Measurements from ENCODE around the gene MOXD1. TPM values are rescaled to one million over a fixed set of nuclear protein-coding genes. Genes with fewer than 3 reads are reported as not detected.
A peak's percentile ranks its signal among the peaks of the same experiment; 100 is the strongest.
"Not testable (repeated sequence)": the region's sequence is repeated elsewhere in the genome, so short reads cannot be mapped to it uniquely, and the experiment has no call there.

Gene MOXD1
- total RNA-seq, 1 experiment from 2014 or later = 0.69 TPM

GRCh38 chr6:132287101-132287500 is 114.2 kb downstream of the MOXD1 start:
- no peaks in the 10 kb centered on the region for H3K27me3 ChIP-seq (ENCODE audit: control insufficient read depth, insufficient read depth, low read length)
- H3K4me3 ChIP-seq (ENCODE audit: insufficient read depth, low read depth, low read length) = no peak overlapping the region
- H3K36me3 ChIP-seq (replicated peaks; ENCODE audit: control insufficient read depth, insufficient read depth, low read length) = no peaks in the 10 kb centered on the region
- DNase-seq = no peak

GRCh38 chr6:132286298-132287019 is 114.8 kb downstream of the MOXD1 start:
- Histone ChIP-seq H3K4me3 (ENCODE audit: insufficient read depth, low read depth, low read length) (no peak overlapping the region), H3K36me3 (replicated peaks; ENCODE audit: control insufficient read depth, insufficient read depth, low read length) (no peaks in the 10 kb centered on the region), H3K27me3 (ENCODE audit: control insufficient read depth, insufficient read depth, low read length) (no peaks in the 10 kb centered on the region)
- no peak for DNase-seq

GRCh38 chr6:132285004-132285780 is 116.1 kb downstream of the MOXD1 start:
- H3K4me3 ChIP-seq (ENCODE audit: insufficient read depth, low read depth, low read length) = no peak overlapping the region
- no peaks in the 10 kb centered on the region for H3K27me3 ChIP-seq (ENCODE audit: control insufficient read depth, insufficient read depth, low read length)
- no peak for DNase-seq
- no peaks in the 10 kb centered on the region for H3K36me3 ChIP-seq (replicated peaks; ENCODE audit: control insufficient read depth, insufficient read depth, low read length)

DNA sequence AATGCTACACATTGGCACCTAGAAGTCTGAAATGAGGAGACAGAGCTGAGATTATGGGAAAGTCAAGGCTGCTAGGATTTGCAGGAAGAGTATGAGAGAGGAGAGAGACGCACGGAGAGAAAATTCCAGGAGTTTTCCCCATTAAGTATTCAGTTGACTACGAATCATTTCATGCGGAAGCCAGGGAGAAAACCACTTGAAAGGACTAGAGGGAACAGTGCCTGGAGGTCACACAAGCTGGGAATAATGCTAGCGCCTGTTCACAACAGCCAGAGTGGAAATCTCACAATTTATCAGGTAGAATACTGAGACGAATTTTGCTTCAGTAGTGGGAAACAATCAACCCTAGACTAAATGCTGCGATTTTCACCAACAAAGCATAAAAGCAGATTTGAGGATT is 118.6 kb downstream of the MOXD1 start:
- Histone ChIP-seq H3K27me3 (ENCODE audit: control insufficient read depth, insufficient read depth, low read length) (no peaks in the 10 kb centered on the region), H3K4me3 (ENCODE audit: insufficient read depth, low read depth, low read length) (no peak overlapping the region), H3K36me3 (replicated peaks; ENCODE audit: control insufficient read depth, insufficient read depth, low read length) (no peaks in the 10 kb centered on the region)
- no peak for DNase-seq

DNA sequence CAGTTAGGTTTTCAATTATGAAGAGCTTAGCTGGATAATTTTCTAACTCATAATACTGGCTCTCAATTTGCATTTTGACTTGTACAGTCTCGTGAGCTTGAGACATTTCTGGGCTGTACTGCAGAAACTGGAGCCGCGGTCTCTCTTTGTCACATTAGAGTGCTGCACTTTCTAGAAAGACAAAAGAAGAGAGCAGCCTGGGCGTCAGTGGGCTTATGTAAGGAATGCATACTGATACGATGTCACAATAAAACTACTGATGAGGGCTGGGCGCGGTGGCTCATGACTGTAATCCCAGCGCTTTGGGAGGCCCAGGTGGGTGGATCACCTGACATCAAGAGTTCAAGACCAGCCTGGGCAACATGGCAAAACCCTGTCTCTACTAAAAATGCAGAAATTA is 120.8 kb downstream of the MOXD1 start:
- H3K4me3 ChIP-seq (ENCODE audit: insufficient read depth, low read depth, low read length) = no peak overlapping the region
- H3K36me3 ChIP-seq (replicated peaks; ENCODE audit: control insufficient read depth, insufficient read depth, low read length) = no peaks in the 10 kb centered on the region
- DNase-seq = no peak
- H3K27me3 ChIP-seq (ENCODE audit: control insufficient read depth, insufficient read depth, low read length) = no peaks in the 10 kb centered on the region

- peak overlapping the region; percentile 31 for H3K4me3 ChIP-seq (ENCODE audit: insufficient read depth, low read depth, low read length)
- DNase-seq = peak; percentile 34
- no peaks in the 10 kb centered on the region for H3K36me3 ChIP-seq (replicated peaks; ENCODE audit: control insufficient read depth, insufficient read depth, low read length)
- no peaks in the 10 kb centered on the region for H3K27me3 ChIP-seq (ENCODE audit: control insufficient read depth, insufficient read depth, low read length)
Measured at GRCh38 chr6:132279592-132280139, 121.6 kb downstream of the MOXD1 start.

DNA sequence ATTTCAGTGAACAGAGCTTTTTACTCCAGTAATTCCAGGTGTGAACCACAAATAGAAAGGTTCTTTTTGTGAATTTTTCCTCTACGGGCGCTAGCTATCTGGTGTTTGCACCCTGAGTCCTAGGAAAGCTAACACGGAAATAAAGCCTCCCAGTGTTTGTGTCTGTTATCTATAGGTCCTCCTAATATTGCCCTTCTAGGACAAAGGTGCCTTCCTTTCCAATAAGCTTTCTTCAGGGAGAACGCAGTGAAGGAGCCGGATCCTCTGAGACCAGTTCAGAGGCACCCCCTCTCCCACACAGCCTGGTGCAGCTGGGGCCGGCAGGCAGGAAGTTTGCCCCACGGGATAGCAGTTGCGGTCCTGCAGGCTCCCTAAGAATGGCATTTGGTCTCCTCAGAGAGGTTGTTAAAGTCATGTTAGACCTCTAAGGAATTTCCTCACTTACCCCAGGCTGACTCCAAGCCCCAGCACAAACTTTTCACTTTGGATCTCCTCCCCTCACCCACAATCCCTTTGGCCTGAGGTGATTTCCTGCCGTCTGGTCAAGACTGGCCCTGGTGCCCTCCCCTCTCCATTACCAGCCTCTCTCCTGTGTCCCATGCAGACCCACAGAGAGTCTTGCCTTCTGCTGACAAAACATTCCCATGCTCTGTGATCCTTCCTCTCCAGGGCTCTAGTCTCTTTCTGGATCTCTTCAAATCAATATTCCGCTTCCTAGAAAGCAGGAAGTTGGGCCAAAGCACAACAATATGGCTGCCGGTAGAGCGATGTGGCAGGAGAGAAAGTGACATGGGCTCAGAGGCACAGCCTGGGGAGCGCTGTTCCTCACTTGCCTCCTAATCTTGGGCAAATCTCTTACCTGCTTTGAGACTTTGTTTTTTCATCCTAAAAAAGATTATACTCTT is 126.0 kb downstream of the MOXD1 start:
- Histone ChIP-seq H3K36me3 (replicated peaks; ENCODE audit: control insufficient read depth, insufficient read depth, low read length) (no peaks in the 10 kb centered on the region), H3K27me3 (ENCODE audit: control insufficient read depth, insufficient read depth, low read length) (no peaks in the 10 kb centered on the region), H3K4me3 (ENCODE audit: insufficient read depth, low read depth, low read length) (no peak overlapping the region)
- DNase-seq = no peak

DNA sequence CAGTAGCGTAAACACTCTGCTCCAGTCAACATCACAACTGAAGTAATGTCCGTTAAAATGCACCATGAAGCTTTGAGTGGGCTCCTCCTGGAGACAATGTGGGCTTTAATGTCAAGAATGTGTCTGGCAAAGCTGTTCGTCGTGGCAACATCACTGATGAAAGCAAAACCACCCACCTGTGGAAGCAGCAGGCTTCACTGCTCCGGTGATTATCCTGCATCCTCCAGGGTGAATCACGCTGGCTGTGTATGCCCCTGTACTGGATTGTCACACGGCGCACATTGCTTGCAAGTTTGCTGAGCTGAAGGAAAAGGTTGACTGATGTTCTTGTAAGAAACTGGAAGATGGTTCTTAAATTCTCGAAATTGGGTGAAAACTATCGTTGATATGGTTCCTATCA is 128.5 kb downstream of the MOXD1 start:
- no peak for DNase-seq
- H3K27me3 ChIP-seq (ENCODE audit: control insufficient read depth, insufficient read depth, low read length) = no peaks in the 10 kb centered on the region
- H3K4me3 ChIP-seq (ENCODE audit: insufficient read depth, low read depth, low read length) = no peak overlapping the region
- no peaks in the 10 kb centered on the region for H3K36me3 ChIP-seq (replicated peaks; ENCODE audit: control insufficient read depth, insufficient read depth, low read length)

- Histone ChIP-seq H3K4me3 (ENCODE audit: insufficient read depth, low read depth, low read length) (no peak overlapping the region), H3K27me3 (ENCODE audit: control insufficient read depth, insufficient read depth, low read length) (no peaks in the 10 kb centered on the region), H3K36me3 (replicated peaks; ENCODE audit: control insufficient read depth, insufficient read depth, low read length) (no peaks in the 10 kb centered on the region)
- no peak for DNase-seq
Measured at GRCh38 chr6:132270726-132271402, 130.4 kb downstream of the MOXD1 start.

DNA sequence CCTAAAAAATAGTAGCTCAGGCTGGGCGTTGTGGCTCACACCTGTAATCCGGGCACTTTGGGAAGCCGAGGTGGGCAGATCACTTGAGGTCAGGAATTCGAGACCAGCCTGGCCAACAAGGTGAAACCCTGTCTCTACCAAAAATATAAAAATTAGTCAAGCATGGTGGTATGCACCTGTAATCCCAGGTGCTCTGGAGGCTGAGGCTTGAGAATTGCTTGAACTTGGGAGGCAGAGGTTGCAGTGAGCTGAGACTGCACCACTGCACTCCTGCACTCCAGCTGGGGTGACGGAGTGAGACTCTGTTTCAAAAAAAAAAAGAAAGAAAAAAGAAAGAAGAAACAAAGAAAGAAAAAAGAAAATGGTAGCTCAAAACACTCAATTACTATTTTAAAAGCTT is 132.6 kb downstream of the MOXD1 start:
- H3K36me3 ChIP-seq (replicated peaks; ENCODE audit: control insufficient read depth, insufficient read depth, low read length); H3K4me3 ChIP-seq (ENCODE audit: insufficient read depth, low read depth, low read length); DNase-seq; H3K27me3 ChIP-seq (ENCODE audit: control insufficient read depth, insufficient read depth, low read length): not testable (repeated sequence)

- H3K27me3 ChIP-seq (ENCODE audit: control insufficient read depth, insufficient read depth, low read length) = no peaks in the 10 kb centered on the region
- no peak for DNase-seq
- no peaks in the 10 kb centered on the region for H3K36me3 ChIP-seq (replicated peaks; ENCODE audit: control insufficient read depth, insufficient read depth, low read length)
- no peak overlapping the region for H3K4me3 ChIP-seq (ENCODE audit: insufficient read depth, low read depth, low read length)
Measured at GRCh38 chr6:132268209-132268608, 133.1 kb downstream of the MOXD1 start.

DNA sequence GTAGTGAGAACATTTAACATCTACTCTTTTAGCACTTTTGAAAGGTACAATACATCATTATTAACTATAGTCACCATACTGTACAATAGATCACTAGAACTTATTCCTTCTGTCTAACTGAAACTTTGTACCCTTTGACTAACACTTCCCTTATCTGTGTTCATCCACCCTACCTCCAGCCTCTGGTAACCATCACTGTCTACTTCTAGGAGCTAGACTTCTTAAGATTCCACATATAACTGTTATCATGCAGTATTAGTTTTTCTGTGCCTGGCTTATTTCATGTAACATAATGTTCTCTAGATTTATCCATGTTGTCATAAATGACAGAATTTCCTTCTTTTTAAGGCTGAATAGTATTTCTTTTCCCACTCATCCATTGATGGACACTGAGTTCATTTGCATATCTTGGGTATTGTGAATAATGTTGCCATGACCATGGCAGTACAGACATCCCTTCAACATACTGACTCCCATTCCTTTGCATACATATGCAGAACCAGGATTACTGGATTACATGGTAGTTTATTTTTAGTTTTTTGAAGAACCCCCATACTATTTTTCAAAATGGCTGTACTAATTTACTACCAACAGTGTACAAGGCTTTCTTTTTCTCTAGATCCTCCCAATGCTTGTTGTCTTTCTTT is 135.7 kb downstream of the MOXD1 start:
- Histone ChIP-seq H3K4me3 (ENCODE audit: insufficient read depth, low read depth, low read length) (no peak overlapping the region), H3K27me3 (ENCODE audit: control insufficient read depth, insufficient read depth, low read length) (no peaks in the 10 kb centered on the region), H3K36me3 (replicated peaks; ENCODE audit: control insufficient read depth, insufficient read depth, low read length) (no peaks in the 10 kb centered on the region)
- DNase-seq = no peak

GRCh38 chr6:132264021-132264500 is 137.2 kb downstream of the MOXD1 start:
- Histone ChIP-seq H3K4me3 (ENCODE audit: insufficient read depth, low read depth, low read length) (no peak overlapping the region), H3K36me3 (replicated peaks; ENCODE audit: control insufficient read depth, insufficient read depth, low read length) (no peaks in the 10 kb centered on the region), H3K27me3 (ENCODE audit: control insufficient read depth, insufficient read depth, low read length) (no peaks in the 10 kb centered on the region)
- no peak for DNase-seq
